HUDEP-2 (cell line): ENCODE results near the gene CMTM7.
"Not testable (repeated sequence)": the region's sequence is repeated elsewhere in the genome, so short reads cannot be mapped to it uniquely, and the experiment has no call there.

ENCODE experiments used
- DNase-seq, 76 experiments: peaks; one replicate each; lab custom pipeline; 2025; ENCODE audit not compliant: unreplicated experiment in 76 of 76; lab: John Stamatoyannopoulos, UW

Gene CMTM7

DNA sequence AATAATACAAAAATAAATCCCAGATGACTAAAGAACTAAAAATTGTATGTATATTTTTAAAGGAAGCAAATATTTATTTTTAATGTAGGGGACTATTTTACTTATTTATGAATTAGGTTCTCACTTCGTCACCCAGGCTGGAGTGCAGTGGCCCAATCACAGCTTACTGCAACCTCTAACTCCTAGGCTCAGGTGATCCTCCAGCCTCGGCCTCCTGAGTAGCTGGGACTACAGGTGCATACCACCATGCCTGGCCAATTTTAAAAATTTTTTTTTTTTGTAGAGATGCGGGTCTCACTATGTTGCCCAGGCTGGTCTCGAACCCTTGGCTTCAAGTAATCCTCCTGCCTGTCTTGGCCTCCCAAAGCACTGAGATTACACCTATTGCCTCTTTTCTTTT is 42.6 kb downstream of the CMTM7 start:
- DNase-seq: no peak

DNA sequence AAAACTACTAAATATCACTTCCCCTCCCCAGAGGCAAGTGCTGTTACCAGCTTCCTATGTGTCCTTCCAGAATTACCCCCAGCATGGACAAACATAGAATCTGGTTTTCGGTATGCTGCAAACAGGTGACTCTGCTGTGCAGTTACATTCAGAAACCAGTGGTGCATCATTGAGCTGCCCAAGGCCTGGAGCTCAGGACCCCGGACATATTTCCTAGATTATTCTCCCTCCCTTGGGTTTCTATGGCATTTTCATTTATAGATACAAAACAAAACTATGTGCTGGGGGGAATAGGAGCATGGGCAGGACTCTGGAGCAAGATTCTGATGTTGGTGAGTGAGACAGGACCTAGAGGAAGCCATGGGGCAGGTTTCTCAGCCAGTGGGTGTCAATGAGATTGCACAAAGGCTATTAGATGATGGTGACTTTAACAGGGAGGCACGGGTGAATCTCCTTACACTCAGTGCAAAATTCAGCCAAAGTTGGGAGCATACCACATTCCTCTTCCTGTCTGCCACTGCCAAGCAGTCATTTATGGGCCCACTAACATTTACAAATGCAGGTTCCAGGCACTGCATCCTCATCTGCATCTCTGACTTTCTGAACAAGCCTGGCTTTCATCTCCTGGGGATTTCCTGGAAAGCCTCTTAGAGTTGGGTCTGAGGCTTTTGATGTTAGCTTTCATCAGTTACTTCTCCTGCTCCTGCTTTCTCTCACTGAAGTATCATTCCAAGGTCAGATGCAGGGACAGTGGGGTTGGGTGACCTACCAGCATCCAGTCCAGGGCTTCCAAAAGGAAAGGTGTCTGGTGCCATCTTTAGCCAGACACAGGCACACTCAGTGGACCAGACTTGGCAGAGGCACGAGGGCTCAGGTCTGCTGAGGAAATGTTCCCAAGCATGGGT is 44.5 kb downstream of the CMTM7 start:
- no peak for DNase-seq

DNA sequence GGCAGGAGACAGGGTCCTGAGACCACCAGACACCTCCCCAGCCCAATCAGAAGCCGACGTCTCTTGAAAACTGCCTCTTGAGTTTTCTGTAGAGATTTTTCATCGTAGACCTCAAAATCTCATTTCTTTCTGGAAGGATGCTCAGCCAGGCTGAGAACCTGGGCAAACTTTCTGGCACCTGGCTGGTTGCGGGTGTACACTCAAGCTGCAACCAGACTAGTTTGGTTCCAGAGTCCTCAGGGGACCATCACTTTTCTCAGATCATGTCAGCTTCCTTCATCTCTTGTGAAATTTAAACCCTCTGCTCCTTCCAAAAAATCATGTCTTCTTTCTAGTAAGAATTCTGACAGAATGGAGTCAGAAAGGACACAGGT is 45.1 kb downstream of the CMTM7 start:
- no peak for DNase-seq

DNA sequence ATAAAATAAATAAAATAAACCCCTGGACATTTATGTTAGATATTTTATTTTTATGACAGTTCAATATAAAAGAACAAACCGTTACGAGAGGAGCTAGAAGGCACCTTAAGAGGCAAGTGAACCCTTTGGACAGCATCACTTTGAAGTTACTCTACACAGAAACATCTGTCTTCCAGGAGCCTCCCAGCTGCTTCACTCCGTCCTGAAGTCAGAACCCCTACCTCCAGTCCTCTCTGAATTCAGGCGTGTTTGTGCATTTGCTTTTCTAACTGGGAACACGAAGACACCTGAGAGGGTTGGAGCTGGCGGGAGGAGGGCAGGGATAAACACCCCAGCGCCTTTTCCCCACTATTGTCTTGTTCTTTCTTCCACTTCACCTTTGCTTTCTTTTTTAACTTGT is 46.2 kb downstream of the CMTM7 start:
- DNase-seq: no peak

DNA sequence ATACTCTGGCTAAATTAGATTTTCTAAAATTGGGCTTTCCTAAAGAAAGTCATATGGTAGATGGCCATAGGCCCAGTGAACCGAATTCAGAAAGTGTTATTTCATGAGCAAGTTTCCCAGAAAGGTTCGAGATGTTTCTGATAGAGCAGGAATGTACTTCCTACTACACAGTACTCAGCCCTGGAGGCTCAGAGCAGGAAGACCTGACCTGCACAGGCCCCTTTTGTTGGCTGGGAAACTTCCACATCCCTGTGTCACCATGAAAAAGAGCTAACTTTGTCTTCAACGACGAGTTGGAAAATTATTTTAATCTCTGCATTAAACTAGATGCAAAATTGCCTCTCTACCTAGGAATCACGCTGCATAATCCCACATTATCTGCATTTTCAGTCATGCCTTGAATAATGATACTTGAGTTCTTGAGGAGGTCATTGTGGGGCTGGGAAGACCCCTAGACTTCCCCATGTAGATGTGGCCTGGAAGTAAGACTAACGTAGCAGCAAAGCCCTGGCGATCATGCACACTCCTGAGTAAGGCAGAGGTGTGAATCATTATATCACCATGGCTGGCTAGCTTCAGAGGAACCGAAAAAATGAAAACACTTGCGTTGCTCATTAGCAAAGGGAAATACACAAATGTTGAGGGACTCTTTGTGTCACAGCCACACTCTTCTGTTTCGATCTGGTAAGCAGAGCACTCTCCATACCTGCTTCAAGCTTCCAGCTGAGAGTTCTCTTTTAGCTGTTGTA is 47.1 kb downstream of the CMTM7 start:
- no peak for DNase-seq

DNA sequence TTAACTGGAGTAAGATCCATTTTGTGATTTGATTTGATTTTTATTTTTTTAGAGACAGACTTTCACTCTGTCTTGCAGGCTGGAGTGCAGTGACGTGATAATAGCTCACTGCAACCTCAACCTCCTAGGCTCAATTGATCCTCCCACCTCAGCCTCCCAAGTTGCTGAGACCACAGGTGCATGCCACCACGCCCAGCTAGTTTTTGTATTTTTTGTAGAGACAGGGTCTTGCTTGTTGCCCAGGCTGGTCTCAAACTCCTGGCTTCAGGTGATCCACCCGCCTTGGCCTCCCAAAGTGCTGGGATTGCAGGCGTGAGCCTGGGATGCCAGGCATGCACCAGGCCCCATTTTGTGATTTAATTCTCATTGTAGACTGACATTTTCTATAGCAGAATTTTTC is 47.8 kb downstream of the CMTM7 start:
- not testable (repeated sequence) for DNase-seq

DNA sequence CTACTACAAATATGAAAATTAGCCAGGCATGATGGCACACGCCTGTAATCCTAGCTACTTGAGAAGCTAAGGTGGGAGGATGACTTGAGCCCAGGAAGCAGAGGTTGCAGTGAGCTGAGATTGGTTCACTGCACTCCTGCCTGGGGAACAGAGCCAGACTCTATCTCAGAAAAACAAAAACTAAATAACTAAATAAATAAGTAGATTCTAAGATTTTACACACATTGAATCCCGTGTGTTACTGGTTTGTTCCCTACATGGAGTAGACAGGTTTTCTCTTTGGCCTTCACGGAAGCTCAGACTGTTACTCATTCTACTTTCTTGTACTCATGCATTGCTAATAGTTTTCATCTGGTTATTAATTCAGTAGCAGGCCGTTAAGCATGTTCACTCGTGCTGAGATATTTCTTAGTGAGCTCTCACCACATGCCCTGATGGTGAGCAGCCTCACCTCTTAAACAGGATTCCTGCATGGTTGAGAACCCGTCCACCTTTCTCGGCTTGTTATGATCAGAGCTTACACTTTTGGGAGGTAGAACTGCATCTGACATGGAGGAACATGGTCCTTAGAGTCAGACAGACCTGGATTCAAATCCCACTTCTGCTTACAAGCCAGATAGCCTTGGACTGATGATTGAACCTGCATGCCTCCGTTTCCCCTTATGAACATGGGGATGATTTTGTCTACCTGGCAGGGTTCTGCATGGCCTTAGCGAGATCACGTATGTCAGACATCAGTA is 49.1 kb downstream of the CMTM7 start:
- no peak for DNase-seq

DNA sequence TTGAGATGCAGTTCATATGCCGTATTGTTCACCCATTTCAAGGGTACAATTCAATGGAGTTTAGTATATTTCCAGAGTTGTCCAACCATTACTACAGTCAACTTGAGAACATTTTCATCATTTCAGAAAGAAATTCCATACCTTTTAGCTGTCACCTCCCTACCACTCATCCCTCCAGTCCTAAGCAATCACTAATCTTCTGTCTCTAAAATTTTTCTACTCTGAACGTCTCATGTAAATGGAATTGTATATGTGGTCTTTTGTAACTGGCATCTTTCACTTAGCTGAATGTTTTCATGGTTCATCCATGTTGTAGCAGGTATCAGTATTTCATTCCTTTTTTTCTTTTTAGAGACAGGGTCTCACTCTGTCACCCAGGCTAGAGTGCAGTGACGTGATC is 51.1 kb downstream of the CMTM7 start:
- no peak for DNase-seq

DNA sequence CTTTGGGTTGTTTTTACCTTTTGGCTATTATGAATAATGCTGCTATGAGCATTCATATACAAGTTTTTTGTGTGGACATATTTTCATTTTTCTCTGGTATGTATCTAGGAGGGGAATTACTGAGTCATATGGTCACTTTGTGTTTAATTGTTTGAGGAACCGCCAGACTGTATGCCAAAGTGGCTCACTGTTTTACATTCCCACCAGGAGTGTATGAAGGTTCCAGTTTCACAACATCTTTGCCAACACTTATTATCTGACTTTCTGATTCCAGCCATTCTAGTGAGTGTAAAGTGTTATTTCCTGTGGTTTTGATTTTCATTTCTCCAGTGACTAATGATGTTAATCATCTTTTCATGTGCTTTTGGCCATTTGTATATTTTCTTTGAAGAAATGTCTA is 51.8 kb downstream of the CMTM7 start:
- no peak for DNase-seq

DNA sequence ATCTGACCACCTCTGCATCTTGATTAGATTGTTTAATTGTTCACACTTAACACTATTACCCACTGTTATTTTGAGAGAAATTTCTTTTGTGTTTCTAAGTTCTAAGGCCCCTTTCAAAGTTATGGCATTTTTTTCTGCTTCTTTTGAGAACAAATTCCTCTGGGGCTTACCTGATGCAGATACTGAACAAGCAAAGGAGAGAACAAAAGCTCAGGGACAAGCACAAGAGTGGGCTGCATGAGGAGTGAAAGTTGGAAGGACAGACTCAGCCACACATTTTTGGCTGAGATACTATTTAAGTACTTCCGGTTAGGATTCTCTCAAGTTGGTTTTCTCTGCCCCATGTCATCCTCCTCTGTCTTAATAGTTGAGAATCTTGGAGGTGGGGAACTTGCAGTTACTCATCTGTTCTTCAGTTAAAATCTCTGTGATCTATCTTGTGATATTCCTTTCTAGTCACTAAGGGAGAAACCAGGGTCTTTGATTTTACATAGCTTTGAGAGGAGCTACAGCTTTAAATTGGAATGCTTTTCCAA is 56.3 kb downstream of the CMTM7 start:
- no peak for DNase-seq

DNA sequence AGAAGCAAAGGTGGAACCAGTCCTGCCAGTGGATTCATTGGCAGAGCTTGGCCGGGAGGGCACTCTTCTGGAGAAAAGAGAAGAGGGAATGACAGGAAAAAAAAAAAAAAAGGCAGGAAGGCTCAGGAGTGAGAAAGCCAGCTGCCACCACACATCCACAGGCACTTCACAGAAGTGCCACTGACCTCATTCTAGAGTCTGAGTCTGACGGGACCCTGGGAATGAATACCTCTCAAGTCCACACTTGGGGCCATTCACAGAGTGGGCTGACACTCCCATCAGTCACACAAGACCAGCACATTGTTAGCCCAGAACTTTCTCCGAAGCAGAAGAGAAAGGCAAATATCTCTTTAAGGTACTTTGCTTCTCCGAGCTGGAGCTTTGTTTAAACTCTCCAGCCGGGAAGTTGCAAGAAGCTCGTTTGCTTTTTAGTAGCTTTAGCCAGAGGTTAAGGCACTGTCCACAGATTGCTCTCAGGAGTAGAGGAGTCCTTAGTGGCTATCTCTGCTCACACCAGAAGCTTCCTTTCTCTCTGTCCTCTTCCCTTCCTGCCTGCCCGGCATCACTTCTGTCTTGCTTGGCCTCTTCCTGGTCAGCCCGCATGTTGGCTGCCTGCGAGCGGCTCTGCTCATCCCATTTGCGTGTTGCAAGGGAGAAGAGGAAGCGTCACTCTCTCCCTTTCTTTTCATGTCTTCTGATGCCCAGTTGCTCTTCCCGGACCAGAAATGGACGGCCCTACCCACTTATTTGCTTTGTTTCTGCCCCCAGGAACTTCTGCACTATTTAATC is 57.2 kb downstream of the CMTM7 start:
- DNase-seq: no peak

DNA sequence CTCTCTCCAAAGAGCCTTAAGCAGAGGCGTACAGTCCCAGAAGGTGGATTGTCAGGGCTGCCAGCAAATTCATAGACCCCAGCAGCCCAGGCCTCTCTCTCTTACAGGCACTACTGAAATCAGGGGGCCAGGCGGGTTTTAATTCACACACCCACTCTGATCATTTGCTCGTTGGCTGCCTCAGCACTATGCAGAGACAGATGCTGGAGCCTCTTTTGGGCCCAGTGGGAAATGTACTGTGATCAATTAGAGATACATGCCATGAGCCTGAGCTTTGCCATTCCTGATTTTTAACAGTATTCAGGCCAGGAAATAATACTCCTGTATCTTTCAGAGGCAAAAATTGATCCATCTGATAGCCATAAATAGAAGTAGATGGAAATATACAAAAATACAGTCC is 58.0 kb downstream of the CMTM7 start:
- no peak for DNase-seq

DNA sequence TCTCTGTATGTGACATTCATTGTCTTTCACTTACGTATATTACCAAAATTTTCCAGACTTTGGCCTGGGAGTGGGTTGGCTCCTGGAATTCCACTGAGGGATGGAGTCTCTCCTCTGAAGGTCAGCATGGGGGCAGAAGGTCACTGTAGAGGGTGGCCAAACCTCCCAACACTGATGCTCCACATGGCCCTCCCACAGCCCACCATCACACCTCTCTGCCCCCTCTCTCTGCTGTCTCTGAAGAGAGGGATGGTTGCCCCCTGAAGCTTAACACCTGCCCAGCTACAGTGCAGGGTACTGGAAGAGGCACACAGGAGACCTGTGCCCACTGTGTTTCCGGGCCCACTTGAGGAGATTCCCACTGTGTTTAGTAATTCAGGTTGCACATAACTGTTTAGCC is 58.8 kb downstream of the CMTM7 start:
- DNase-seq: no peak

DNA sequence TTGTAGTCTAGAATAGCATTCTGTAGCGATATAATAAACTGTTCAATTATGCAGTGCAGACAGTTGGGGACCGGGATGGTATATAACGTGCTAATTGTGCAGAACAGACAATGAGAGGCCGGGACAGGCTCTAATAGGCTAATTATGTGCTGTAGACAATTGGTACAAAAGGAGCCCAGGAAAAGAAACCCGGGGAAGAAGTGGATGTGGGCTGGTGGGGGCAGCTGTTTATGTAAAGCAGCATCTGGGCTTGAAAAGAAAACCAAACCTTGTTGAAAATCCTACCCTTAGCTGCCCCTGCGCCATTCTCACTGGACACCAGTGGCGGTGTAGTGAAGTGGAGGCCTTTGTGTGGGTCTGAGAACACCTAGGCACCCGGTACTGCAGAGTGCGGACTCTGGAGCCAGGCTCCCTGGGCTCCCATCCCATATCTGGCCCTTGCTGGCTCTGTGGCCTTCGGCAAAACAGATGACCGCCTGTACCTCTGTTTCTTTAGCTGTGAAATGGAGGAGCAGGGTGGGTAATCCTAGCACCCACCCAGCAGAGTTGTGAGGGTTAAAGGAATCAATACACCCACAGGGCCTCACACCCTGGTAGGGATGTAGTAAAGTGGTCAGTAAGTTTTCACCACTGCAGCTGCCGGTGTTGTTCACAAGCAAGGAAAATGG is 59.5 kb downstream of the CMTM7 start:
- no peak for DNase-seq

DNA sequence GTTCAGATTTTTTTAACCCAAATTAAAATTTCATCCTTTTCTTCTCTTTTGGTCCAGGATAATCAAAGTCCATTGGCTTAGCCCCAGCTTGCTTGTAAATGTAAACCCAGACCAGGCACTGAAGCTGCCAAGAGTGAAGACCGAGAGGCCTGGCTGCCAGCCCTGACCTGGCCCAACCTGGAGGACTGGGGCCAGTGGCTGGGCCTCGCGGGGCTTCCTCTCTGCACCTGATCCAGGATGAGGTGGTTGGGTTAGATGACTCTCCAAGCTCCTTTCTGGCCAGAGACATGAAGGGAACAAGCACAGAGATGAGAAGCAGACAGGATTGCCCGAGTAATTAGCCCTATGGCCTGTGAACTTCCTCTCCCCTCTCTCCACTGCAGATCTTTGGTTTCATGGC is 60.4 kb downstream of the CMTM7 start:
- DNase-seq: no peak

DNA sequence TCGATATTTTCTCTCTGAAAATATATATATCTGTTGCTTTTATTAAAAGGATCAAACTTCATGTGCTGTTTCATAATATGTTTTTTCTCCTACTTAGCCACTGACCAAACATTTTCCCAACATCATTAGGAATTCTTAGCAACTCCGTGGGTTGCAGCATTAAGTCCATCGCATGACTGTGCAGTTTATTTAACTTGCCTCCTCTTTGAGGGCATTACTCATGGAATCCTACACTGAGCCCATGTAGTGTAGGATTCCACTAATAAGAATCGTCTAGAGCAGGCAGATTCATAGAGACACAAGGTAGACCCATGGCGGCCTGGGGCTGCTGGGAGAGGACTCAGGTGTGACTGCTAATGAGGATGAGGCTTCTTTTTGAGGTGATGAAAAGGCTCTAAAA is 61.7 kb downstream of the CMTM7 start:
- no peak for DNase-seq

DNA sequence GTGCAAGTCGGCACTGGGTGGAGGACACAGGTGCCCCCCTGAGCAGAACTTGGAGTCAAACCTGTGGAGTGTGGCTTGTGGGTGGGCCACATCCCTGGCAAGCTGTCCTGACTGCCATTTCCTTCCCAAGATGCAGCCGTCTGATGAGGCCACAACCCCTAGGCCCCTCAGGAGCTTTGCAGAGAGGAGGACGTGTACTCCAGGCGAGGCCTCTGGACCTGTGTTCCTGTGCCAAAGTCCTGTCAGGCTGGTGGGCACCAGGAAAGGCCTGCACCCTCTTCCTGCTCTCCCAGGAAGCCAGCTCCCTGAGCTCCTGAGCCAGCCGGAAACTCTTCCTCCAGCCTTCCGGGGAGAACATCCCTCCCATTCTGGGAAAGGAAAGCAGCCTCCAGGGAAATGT is 62.5 kb downstream of the CMTM7 start:
- DNase-seq: no peak

DNA sequence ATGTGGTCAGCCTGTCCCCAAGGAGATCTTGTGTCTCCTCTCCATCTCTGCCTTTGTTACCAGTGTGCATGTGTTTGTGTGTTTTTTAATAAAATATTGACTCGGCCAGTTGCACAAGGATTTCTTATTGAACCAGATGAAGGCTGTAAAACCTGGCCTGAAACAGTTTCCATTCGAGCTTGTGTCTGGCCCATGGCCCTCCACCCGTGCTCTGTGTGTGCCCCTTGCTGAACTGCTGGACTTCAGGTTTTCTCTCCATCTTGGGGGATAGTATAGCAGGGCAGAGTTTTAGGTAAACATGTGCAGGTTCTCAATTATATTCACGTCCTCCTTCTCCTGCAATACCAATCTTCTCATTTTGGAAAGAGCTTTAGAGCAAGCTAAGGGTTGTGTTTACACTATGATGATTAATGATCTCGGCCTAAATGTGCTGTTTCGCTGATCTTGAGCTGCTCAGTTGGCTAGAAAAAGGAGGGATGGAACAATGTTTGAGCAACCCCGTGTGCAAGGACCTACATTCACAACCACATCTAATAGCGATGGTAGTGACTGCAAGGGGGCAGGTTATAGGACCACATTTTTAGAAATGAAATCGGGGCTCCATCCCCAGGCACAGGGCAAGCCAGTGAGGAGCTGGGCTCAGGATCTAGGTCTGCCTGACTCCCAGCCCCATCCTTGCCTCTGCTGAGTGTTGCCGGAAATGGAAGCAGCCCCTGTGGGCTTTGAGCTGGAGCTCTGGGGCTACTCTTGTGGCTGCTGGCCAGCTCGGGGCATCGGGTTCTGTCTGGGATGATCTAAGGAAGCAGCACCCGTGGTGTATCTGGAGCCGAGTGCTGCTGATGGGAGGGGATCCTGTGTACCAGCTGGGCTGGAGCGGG is 63.3 kb downstream of the CMTM7 start:
- no peak for DNase-seq
